A549 (cell line): ENCODE results near the gene MED12.

Experiments
- JUN ChIP-seq, 2 experiments: fragments of >200 bp; sonication (Bioruptor Twin); formaldehyde crosslinking; IDR thresholded peaks; 2 replicates in 1 of 2; 3 replicates in 1 of 2; pipeline ENCODE4 v1.6.1; 2016 to 2017
- MAX ChIP-seq: IDR thresholded peaks from 2 replicates; pipeline ENCODE4 v1.6.1; 2012
- MYC ChIP-seq: IDR thresholded peaks from 2 replicates; pipeline ENCODE4 v1.6.1; 2012; ENCODE audit warnings: mild to moderate bottlenecking, inconsistent platforms, low read length, improper control_type of control experiment, borderline replicate concordance
- RAD21 ChIP-seq, 2 experiments: fragments of >200 bp in 1 of 2; sonication (Bioruptor Twin) in 1 of 2; formaldehyde crosslinking in 1 of 2; IDR thresholded peaks in 1 of 2; conservative IDR thresholded peaks in 1 of 2; 2 replicates in 1 of 2; 3 replicates in 1 of 2; pipeline ENCODE4 v1.6.1; 2012 to 2018; ENCODE audit warnings: inconsistent platforms in 1 of 2
- RFX5 ChIP-seq: fragments of 450-650 bp; IDR thresholded peaks from 2 replicates; pipeline ENCODE4 v1.7.1; 2014; ENCODE audit warnings: antibody characterized with exemption, mild to moderate bottlenecking, moderate library complexity
- ZNF302 ChIP-seq: fragments of 250-450 bp; sonication (Bioruptor Pico); IDR thresholded peaks from 2 replicates; pipeline ENCODE4 v1.9.0; 2021; ENCODE audit warnings: inconsistent platforms, mild to moderate bottlenecking, moderate library complexity
- ZSCAN20 ChIP-seq: fragments of 250-450 bp; sonication (Bioruptor Pico); IDR thresholded peaks from 2 replicates; pipeline ENCODE4 v1.8.0; 2022; ENCODE audit warnings: mild to moderate bottlenecking, moderate library complexity
- TF ChIP-seq, protein P1 (sequence below): fragments of >200 bp; sonication (Bioruptor Twin); formaldehyde crosslinking; IDR thresholded peaks from 3 replicates; pipeline ENCODE4 v1.6.1; 2016
- TF ChIP-seq, protein P2 (sequence below): fragments of >200 bp; sonication (Bioruptor Twin); formaldehyde crosslinking; IDR thresholded peaks from 3 replicates; pipeline ENCODE4 v1.5.1; 2016

GRCh38 chrX:71183341-71183740 is 64.9 kb downstream of the MED12 start:
- TF ChIP-seq MYC (no peak), MAX (no peak), RFX5 (no peak), JUN (IDR thresholded peaks at IDR 0.05) (no peak), ZSCAN20 (CRISPR knock-in tag) (no peak), RAD21 (conservative IDR thresholded peaks at IDR 0.05 in 1 of 2, IDR thresholded peaks at IDR 0.05 in 1 of 2) (no peak), ZNF302 (CRISPR knock-in tag) (no peak)
- TF ChIP-seq, protein P1, sequence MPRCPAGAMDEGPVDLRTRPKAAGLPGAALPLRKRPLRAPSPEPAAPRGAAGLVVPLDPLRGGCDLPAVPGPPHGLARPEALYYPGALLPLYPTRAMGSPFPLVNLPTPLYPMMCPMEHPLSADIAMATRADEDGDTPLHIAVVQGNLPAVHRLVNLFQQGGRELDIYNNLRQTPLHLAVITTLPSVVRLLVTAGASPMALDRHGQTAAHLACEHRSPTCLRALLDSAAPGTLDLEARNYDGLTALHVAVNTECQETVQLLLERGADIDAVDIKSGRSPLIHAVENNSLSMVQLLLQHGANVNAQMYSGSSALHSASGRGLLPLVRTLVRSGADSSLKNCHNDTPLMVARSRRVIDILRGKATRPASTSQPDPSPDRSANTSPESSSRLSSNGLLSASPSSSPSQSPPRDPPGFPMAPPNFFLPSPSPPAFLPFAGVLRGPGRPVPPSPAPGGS = no peak
- TF ChIP-seq, protein P2, sequence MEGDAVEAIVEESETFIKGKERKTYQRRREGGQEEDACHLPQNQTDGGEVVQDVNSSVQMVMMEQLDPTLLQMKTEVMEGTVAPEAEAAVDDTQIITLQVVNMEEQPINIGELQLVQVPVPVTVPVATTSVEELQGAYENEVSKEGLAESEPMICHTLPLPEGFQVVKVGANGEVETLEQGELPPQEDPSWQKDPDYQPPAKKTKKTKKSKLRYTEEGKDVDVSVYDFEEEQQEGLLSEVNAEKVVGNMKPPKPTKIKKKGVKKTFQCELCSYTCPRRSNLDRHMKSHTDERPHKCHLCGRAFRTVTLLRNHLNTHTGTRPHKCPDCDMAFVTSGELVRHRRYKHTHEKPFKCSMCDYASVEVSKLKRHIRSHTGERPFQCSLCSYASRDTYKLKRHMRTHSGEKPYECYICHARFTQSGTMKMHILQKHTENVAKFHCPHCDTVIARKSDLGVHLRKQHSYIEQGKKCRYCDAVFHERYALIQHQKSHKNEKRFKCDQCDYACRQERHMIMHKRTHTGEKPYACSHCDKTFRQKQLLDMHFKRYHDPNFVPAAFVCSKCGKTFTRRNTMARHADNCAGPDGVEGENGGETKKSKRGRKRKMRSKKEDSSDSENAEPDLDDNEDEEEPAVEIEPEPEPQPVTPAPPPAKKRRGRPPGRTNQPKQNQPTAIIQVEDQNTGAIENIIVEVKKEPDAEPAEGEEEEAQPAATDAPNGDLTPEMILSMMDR = no peak
